GM12801 (cell line): ENCODE data around the gene MAB21L2.

Experiments
- CTCF ChIP-seq: IDR thresholded peaks from one replicate; pipeline ENCODE4 v1.5.1; 2011; ENCODE audit warnings: control low read depth; ENCODE audit not compliant: insufficient read length; ENCODE audit errors: extremely low read depth

The MAB21L2 gene

GRCh38 chr4:150625033-150625432, 43.1 kb downstream of the MAB21L2 start:
- TF ChIP-seq CTCF: no peak

- TF ChIP-seq CTCF: no peak
These were observed 46.1 kb downstream of the MAB21L2 start for GRCh38 chr4:150628073-150628472.

- TF ChIP-seq CTCF: no peak
These were observed 50.7 kb downstream of the MAB21L2 start for GRCh38 chr4:150632639-150633038.
